Kidney (tissue), 22 donors: ENCODE results near the gene EN2. TPM values are rescaled to one million over a fixed set of nuclear protein-coding genes. Genes with fewer than 3 reads are reported as not detected.
A peak's percentile ranks its signal among the peaks of the same experiment; 100 is the strongest.

Experiments used
- DNase-seq, 5 donors: peaks; one replicate each; pipeline ENCODE4 v3.0.0-alpha.2; 2013 to 2020
- FAIRE-seq: peaks from 2 replicates; lab custom pipeline; 2012; peaks lifted over from hg19 to GRCh38; lab: Jason Lieb, UNC
- H3K27ac ChIP-seq, 2 donors: one replicate each; pipeline ENCODE4 v1.7.0; 2013; ENCODE audit warnings: low read depth in 2 of 2, low read length in 2 of 2, inconsistent platforms in 1 of 2
- H3K27me3 ChIP-seq: one replicate; pipeline ENCODE4 v1.7.1; 2013; ENCODE audit warnings: low read length, inconsistent platforms; ENCODE audit not compliant: control insufficient read depth, insufficient read depth
- H3K36me3 ChIP-seq, 3 donors: one replicate each; pipeline versions ENCODE4 v1.7.0 to v1.7.1; 2013; ENCODE audit warnings: low read length in 3 of 3, control low read depth in 1 of 3, inconsistent platforms in 1 of 3; ENCODE audit not compliant: insufficient read depth in 3 of 3, control insufficient read depth in 2 of 3
- H3K4me1 ChIP-seq, 3 donors: one replicate each; pipeline versions ENCODE4 v1.7.0 to v1.7.1; 2013; ENCODE audit warnings: low read length in 3 of 3, inconsistent platforms in 1 of 3, low read depth in 1 of 3; ENCODE audit not compliant: control insufficient read depth in 2 of 3, insufficient read depth in 2 of 3
- H3K4me3 ChIP-seq, 3 donors: one replicate each; pipeline versions ENCODE4 v1.7.0 to v1.8.1; 2013; ENCODE audit warnings: low read length in 3 of 3, control low read depth in 1 of 3, inconsistent platforms in 1 of 3
- H3K9ac ChIP-seq, 3 donors: one replicate each; pipeline versions ENCODE4 v1.7.0 to v1.7.1; 2013; ENCODE audit warnings: low read length in 3 of 3, control low read depth in 1 of 3, inconsistent platforms in 1 of 3
- H3K9me3 ChIP-seq, 3 donors: one replicate each; pipeline versions ENCODE4 v1.7.0 to v1.7.1; 2013; ENCODE audit warnings: low read length in 3 of 3, control low read depth in 1 of 3, inconsistent platforms in 1 of 3; ENCODE audit not compliant: control insufficient read depth in 2 of 3, insufficient read depth in 1 of 3
- CTCF ChIP-seq: IDR thresholded peaks from 3 replicates; pipeline ENCODE4 v1.5.1; 2012; ENCODE audit warnings: mild to moderate bottlenecking, moderate library complexity, borderline replicate concordance; ENCODE audit not compliant: insufficient read depth; ENCODE audit errors: extremely low read depth
- intact Hi-C: fragments of 100-400 bp; cut with DNase I; formaldehyde crosslinking; loops from one replicate; pipeline ENCODE4 v1.11.1; 2022
- long read RNA-seq, 10 donors: library from polyadenylated mRNA in 1 of 10; unstranded in 1 of 10; transcript quantifications; one replicate each; pipeline ENCODE4 v2.0.0 and lab custom pipeline, GENCODE V29; 2021 to 2026
- polyA plus RNA-seq: library from polyadenylated mRNA; stranded (reverse); fragments of 350-450 nt; fragmentation: Illumina TruSeq; extraction: RNeasy Lipid Tissue Mini Kit (QIAGEN cat#74804); gene quantifications from one replicate; pipeline ENCODE4 v1.2.3, GENCODE V29; 2014; ENCODE audit warnings: low read depth, low replicate concordance; ENCODE audit not compliant: insufficient read depth
- total RNA-seq: library from RNA; stranded (reverse); fragmentation: NEBNext Ultra II Directional; extraction: Animal tissue kit (Norgen Biotek cat#: 25700); gene quantifications from one replicate; pipeline ENCODE4 v1.2.1, GENCODE V29; 2021
- donor health status: control.
- donor health status: control.
- donor health status: control.
- donor health status: control.
- donor health status: control.
- donor health status: DM: yes; HTN: yes; CAD: no.
- donor health status: Normal renal cell carcinoma (clear cell type).

EN2 gene
- total RNA-seq, result 0.13 TPM
- polyA plus RNA-seq, result not detected
- long read RNA-seq, donor 1, result 0 reads
- long read RNA-seq, donor 2, result 0 reads
- long read RNA-seq, donor 3, result 0 reads
- long read RNA-seq, donor 4, partial matches to known transcripts, result 0 of 1 reads
- long read RNA-seq, donor 4, other reads (novel, unspliced or antisense), result 0 of 1 reads
- long read RNA-seq, donor 5, result 0 reads
- long read RNA-seq, donor 6, result 0 reads
- long read RNA-seq, donor 7, partial matches to known transcripts, result 0 of 1 reads
- long read RNA-seq, donor 7, other reads (novel, unspliced or antisense), result 0 of 1 reads
- long read RNA-seq, donor 8, result 0 reads
- long read RNA-seq, donor 9, result 0 reads
- long read RNA-seq, donor 10, result 0 reads

DNA sequence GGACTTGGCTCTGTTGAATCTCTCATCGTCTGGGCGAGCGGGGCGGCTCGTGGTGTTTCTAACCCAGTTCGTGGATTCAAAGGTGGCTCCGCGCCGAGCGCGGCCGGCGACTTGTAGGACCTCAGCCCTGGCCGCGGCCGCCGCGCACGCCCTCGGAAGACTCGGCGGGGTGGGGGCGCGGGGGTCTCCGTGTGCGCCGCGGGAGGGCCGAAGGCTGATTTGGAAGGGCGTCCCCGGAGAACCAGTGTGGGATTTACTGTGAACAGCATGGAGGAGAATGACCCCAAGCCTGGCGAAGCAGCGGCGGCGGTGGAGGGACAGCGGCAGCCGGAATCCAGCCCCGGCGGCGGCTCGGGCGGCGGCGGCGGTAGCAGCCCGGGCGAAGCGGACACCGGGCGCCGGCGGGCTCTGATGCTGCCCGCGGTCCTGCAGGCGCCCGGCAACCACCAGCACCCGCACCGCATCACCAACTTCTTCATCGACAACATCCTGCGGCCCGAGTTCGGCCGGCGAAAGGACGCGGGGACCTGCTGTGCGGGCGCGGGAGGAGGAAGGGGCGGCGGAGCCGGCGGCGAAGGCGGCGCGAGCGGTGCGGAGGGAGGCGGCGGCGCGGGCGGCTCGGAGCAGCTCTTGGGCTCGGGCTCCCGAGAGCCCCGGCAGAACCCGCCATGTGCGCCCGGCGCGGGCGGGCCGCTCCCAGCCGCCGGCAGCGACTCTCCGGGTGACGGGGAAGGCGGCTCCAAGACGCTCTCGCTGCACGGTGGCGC lies at the start of gene EN2:
EN2 (plus strand) TSS at position 19 of the 767 bp plus-strand sequence; CDS start at position 268, 249 bp downstream.
- TF ChIP-seq CTCF, result no peak

GRCh38 chr7:155408651-155409586 lies 49.0 kb upstream of the EN2 start:
- peaks cover 3% of the 10 kb centered on the region for H3K27me3 ChIP-seq
- peak in 3 of 5 donors; percentile 27 to 56 (median 46) for DNase-seq
- H3K4me1 ChIP-seq, result no peaks in the 10 kb centered on the region
- H3K27ac ChIP-seq, result no peak overlapping the region
- no peak for TF ChIP-seq CTCF
- intact Hi-C loops, result no loop called here
- H3K9me3 ChIP-seq, result no peaks in the 10 kb centered on the region
- no peak overlapping the region for H3K9ac ChIP-seq
- no peak overlapping the region for H3K4me3 ChIP-seq
- no peaks in the 10 kb centered on the region for H3K36me3 ChIP-seq
- FAIRE-seq, result no peak

More for the DNA sequence above, at the start of gene EN2:
- Histone ChIP-seq H3K4me1 (peaks cover 0 to 6% (median 0%) of the 10 kb centered on the region in 3 donors), H3K9me3 (no peaks in the 10 kb centered on the region), H3K4me3 (peak within 1 kb of the TSS in 2 of 3 donors; percentile 45 to 65), H3K9ac (no peak within 1 kb of the TSS), H3K36me3 (no peaks in the 10 kb centered on the region), H3K27ac (no peak within 1 kb of the TSS), H3K27me3 (peaks cover 66% of the 10 kb centered on the region)
- DNase-seq, result peak in 2 of 5 donors; percentile 29 to 71
- no peak for FAIRE-seq
- intact Hi-C loops, result no loop called here

DNA sequence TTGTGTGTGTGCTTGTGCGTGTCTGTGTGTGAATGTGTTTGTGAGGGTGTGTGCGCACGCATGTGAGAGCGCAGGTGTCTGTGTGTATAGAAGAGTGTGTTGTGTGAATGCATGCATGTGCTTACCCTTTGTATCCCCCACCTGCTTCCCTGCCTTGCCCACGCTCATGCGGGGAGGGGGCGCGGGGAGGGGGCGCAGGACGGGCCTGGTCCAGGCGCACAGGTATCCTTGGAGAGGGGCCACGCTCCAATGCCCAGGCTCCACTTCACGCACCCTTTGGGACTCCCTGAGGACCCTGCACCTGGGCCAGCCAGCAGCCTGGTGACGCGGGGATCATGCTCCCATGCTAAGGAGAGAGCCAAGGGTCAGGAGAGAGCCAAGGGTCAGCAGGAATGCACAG lies 47.9 kb upstream of the EN2 start:
- Histone ChIP-seq H3K36me3 (no peaks in the 10 kb centered on the region), H3K4me3 (no peak overlapping the region), H3K27ac (no peak overlapping the region), H3K27me3 (peaks cover 3% of the 10 kb centered on the region), H3K4me1 (no peaks in the 10 kb centered on the region), H3K9me3 (no peaks in the 10 kb centered on the region), H3K9ac (no peak overlapping the region)
- intact Hi-C loops, result no loop called here
- DNase-seq (no peak), FAIRE-seq (no peak)
- no peak for TF ChIP-seq CTCF
